EH (cell line): ENCODE data around the gene PAK4.
A peak's percentile ranks its signal among the peaks of the same experiment; 100 is the strongest.
"Not testable (repeated sequence)": the region's sequence is repeated elsewhere in the genome, so short reads cannot be mapped to it uniquely, and the experiment has no call there.

Source experiments
- DNase-seq: peaks from one replicate; pipeline ENCODE4 v3.0.0-alpha.2; 2015; ENCODE audit warnings: low read depth

PAK4 gene

GRCh38 chr19:39100500-39101166 lies 25.0 kb upstream of the PAK4 start:
- no peak for DNase-seq

GRCh38 chr19:39103151-39103550 lies 22.4 kb upstream of the PAK4 start:
- DNase-seq, result no peak

- no peak for DNase-seq
Measured at GRCh38 chr19:39104186-39104596, 21.4 kb upstream of the PAK4 start.

- no peak for DNase-seq
Measured at GRCh38 chr19:39106194-39106593, 19.4 kb upstream of the PAK4 start.

GRCh38 chr19:39109641-39110040 lies 15.9 kb upstream of the PAK4 start:
- DNase-seq, result no peak

- peak; percentile 49 for DNase-seq
Measured at GRCh38 chr19:39110263-39110967, 15.2 kb upstream of the PAK4 start.

- DNase-seq, result no peak
Measured at GRCh38 chr19:39111593-39112199, 13.9 kb upstream of the PAK4 start.

- no peak for DNase-seq
Measured at GRCh38 chr19:39112338-39112890, 13.2 kb upstream of the PAK4 start.

GRCh38 chr19:39113199-39113598 lies 12.4 kb upstream of the PAK4 start:
- no peak for DNase-seq

GRCh38 chr19:39115105-39115847 lies 10.3 kb upstream of the PAK4 start:
- no peak for DNase-seq

- not testable (repeated sequence) for DNase-seq
Measured at GRCh38 chr19:39117023-39117422, 8.6 kb upstream of the PAK4 start.

- no peak for DNase-seq
Measured at GRCh38 chr19:39119830-39120229, 5.8 kb upstream of the PAK4 start.

- no peak for DNase-seq
Measured at GRCh38 chr19:39122934-39123731, 2.5 kb upstream of the PAK4 start.

GRCh38 chr19:39124136-39124764 lies 1.3 kb upstream of the PAK4 start:
- no peak for DNase-seq

- no peak for DNase-seq
Measured at GRCh38 chr19:39125199-39125553, 410 bp upstream of the PAK4 start.

GRCh38 chr19:39126312-39127187 lies 964 bp downstream of the PAK4 start:
- peak; percentile 60 for DNase-seq

- no peak for DNase-seq
Measured at GRCh38 chr19:39127812-39128515, 2.4 kb downstream of the PAK4 start.

- DNase-seq, result peak; percentile 24
Measured at GRCh38 chr19:39128516-39129079, 3.0 kb downstream of the PAK4 start.

GRCh38 chr19:39129116-39129515 lies 3.5 kb downstream of the PAK4 start:
- no peak for DNase-seq
